ENCODE data around the gene YARS2.

Gene YARS2

GRCh38 chr12:32718926-32719325, 36.8 kb downstream of the YARS2 start:
- no peak overlapping the region for H3K27ac ChIP-seq (ENCODE audit: low read depth, low read length, poor library complexity, severe bottlenecking)
- no peaks in the 10 kb centered on the region for H3K79me2 ChIP-seq (ENCODE audit: insufficient read depth, low read length)

GRCh38 chr12:32714772-32715171, 40.9 kb downstream of the YARS2 start:
- Histone ChIP-seq H2AFZ (ENCODE audit: low read length) (no peak overlapping the region), H3K79me2 (ENCODE audit: insufficient read depth, low read length) (no peaks in the 10 kb centered on the region), H3K27me3 (ENCODE audit: insufficient read depth, low read length) (no peaks in the 10 kb centered on the region), H3K9ac (ENCODE audit: low read length) (no peak overlapping the region), H3F3A (ENCODE audit: insufficient read depth, low read length) (no peaks in the 10 kb centered on the region), H3K4me2 (ENCODE audit: low read length) (no peak overlapping the region), H3K9me2 (ENCODE audit: low read depth, low read length) (no peaks in the 10 kb centered on the region), H3K4me3 (ENCODE audit: low read depth, low read length, poor library complexity, severe bottlenecking) (no peak overlapping the region), H3K27ac (ENCODE audit: low read depth, low read length, poor library complexity, severe bottlenecking) (no peak overlapping the region), H3K9me3 (ENCODE audit: low read length) (no peaks in the 10 kb centered on the region), H4K20me1 (ENCODE audit: insufficient read depth, low read length) (no peaks in the 10 kb centered on the region), H3K36me3 (ENCODE audit: insufficient read depth, low read length) (peaks cover 46% of the 10 kb centered on the region), H3K4me1 (ENCODE audit: insufficient read depth, low read length, severe bottlenecking) (no peaks in the 10 kb centered on the region)
- TF ChIP-seq CTCF (IDR thresholded peaks at IDR 0.05; ENCODE audit: low read length) (no peak), EZH2 (IDR thresholded peaks at IDR 0.05; ENCODE audit: borderline replicate concordance, low read length) (no peak)

More at GRCh38 chr12:32718926-32719325, 36.8 kb downstream of the YARS2 start:
- H3K4me3 ChIP-seq (ENCODE audit: low read depth, low read length, poor library complexity, severe bottlenecking), result no peak overlapping the region
- no peaks in the 10 kb centered on the region for H4K20me1 ChIP-seq (ENCODE audit: insufficient read depth, low read length)
- H3K4me1 ChIP-seq (ENCODE audit: insufficient read depth, low read length, severe bottlenecking), result no peaks in the 10 kb centered on the region
- TF ChIP-seq EZH2 (IDR thresholded peaks at IDR 0.05; ENCODE audit: borderline replicate concordance, low read length) (no peak), CTCF (IDR thresholded peaks at IDR 0.05; ENCODE audit: low read length) (no peak)
- no peaks in the 10 kb centered on the region for H3K9me2 ChIP-seq (ENCODE audit: low read depth, low read length)
- H3K4me2 ChIP-seq (ENCODE audit: low read length), result no peak overlapping the region
- H3F3A ChIP-seq (ENCODE audit: insufficient read depth, low read length), result no peaks in the 10 kb centered on the region
- H3K9ac ChIP-seq (ENCODE audit: low read length), result no peak overlapping the region
- H3K36me3 ChIP-seq (ENCODE audit: insufficient read depth, low read length), result peaks cover 63% of the 10 kb centered on the region
- H3K9me3 ChIP-seq (ENCODE audit: low read length), result no peaks in the 10 kb centered on the region
- no peaks in the 10 kb centered on the region for H3K27me3 ChIP-seq (ENCODE audit: insufficient read depth, low read length)
- H2AFZ ChIP-seq (ENCODE audit: low read length), result no peak overlapping the region

GRCh38 chr12:32708926-32709325, 46.8 kb downstream of the YARS2 start:
- no peaks in the 10 kb centered on the region for H3F3A ChIP-seq (ENCODE audit: insufficient read depth, low read length)
- H3K27me3 ChIP-seq (ENCODE audit: insufficient read depth, low read length), result no peaks in the 10 kb centered on the region
- no peak overlapping the region for H2AFZ ChIP-seq (ENCODE audit: low read length)
- no peak overlapping the region for H3K27ac ChIP-seq (ENCODE audit: low read depth, low read length, poor library complexity, severe bottlenecking)
- H4K20me1 ChIP-seq (ENCODE audit: insufficient read depth, low read length), result no peaks in the 10 kb centered on the region
- H3K9me2 ChIP-seq (ENCODE audit: low read depth, low read length), result no peaks in the 10 kb centered on the region
- no peaks in the 10 kb centered on the region for H3K4me1 ChIP-seq (ENCODE audit: insufficient read depth, low read length, severe bottlenecking)
- no peaks in the 10 kb centered on the region for H3K9me3 ChIP-seq (ENCODE audit: low read length)
- H3K36me3 ChIP-seq (ENCODE audit: insufficient read depth, low read length), result peaks cover 37% of the 10 kb centered on the region
- TF ChIP-seq CTCF (IDR thresholded peaks at IDR 0.05; ENCODE audit: low read length), result no peak
- no peak for TF ChIP-seq EZH2 (IDR thresholded peaks at IDR 0.05; ENCODE audit: borderline replicate concordance, low read length)
- H3K79me2 ChIP-seq (ENCODE audit: insufficient read depth, low read length), result no peaks in the 10 kb centered on the region
- no peak overlapping the region for H3K9ac ChIP-seq (ENCODE audit: low read length)
- H3K4me2 ChIP-seq (ENCODE audit: low read length), result no peak overlapping the region
- no peak overlapping the region for H3K4me3 ChIP-seq (ENCODE audit: low read depth, low read length, poor library complexity, severe bottlenecking)

Data from OCI-LY1 (cell line).